GM12891 (cell line): ENCODE data around the gene GPS1.

ENCODE experiments used
- PAX5 ChIP-seq: IDR thresholded peaks from 2 replicates; pipeline ENCODE4 v1.6.1; 2011; ENCODE audit warnings: low read length, moderate library complexity, mild to moderate bottlenecking; ENCODE audit not compliant: insufficient read depth, severe bottlenecking
- POLR2A ChIP-seq: IDR thresholded peaks from 2 replicates; pipeline ENCODE4 v1.6.1; 2011; ENCODE audit warnings: low read depth, low read length, control low read depth
- POLR2AphosphoS5 ChIP-seq: IDR thresholded peaks from 2 replicates; pipeline ENCODE4 v1.6.1; 2011; ENCODE audit warnings: low read depth, low read length, control low read depth
- SPI1 ChIP-seq: IDR thresholded peaks from 2 replicates; pipeline ENCODE4 v1.6.1; 2011; ENCODE audit warnings: low read depth, low read length, control low read depth
- TAF1 ChIP-seq: IDR thresholded peaks from 2 replicates; pipeline ENCODE4 v1.6.1; 2011; ENCODE audit warnings: low read depth, low read length, control low read depth

DNA sequence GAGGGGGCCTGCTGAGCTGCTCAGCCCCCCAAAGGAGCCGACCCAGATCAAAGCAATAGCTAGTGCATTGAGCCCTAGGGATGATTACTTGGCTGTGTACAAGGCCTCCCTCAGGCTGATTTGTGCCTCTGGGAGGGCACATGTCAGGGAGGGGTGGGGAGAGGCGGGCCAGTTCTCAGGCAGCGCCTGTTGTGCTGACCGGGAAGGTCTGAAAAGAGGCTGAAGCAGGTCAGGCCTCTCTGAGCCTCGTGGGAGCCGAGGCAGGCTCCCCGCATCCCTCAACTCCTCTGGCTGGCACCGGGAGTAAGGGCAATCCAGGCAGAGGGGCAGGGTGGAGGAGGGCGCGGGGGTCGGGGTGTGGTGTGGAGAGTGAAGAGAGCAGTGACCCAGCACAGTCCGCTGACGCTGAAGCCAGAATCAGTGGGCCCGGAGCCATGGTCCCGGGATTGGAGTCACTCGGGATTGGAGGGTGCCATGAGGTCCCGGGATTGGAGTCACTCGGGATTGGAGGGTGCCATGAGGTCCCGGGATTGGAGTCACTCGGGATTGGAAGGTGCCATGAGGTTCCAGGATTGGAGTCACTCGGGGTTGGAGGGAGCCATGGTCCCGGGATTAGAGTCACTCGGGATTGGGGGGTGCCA lies 17.2 kb upstream of the GPS1 start:
- TF ChIP-seq TAF1 (no peak), POLR2A (no peak), POLR2AphosphoS5 (no peak), PAX5 (no peak), SPI1 (no peak)
